Measurements from ENCODE around the gene CR1L.
"Not testable (repeated sequence)": the region's sequence is repeated elsewhere in the genome, so short reads cannot be mapped to it uniquely, and the experiment has no call there.

Gene CR1L

GRCh38 chr1:207738158-207738659 is 93.3 kb downstream of the CR1L start:
- not testable (repeated sequence) for H3K4me1 Mint-ChIP-seq; H3K27me3 Mint-ChIP-seq; H3K4me3 Mint-ChIP-seq; ATAC-seq; H3K36me3 Mint-ChIP-seq (ENCODE audit: low read depth); DNase-seq; H3K9me3 Mint-ChIP-seq; H3K27ac Mint-ChIP-seq

- Mint-ChIP-seq H3K27ac (no peak overlapping the region), H3K4me1 (peaks cover 8% of the 10 kb centered on the region), H3K9me3 (peaks cover 4% of the 10 kb centered on the region), H3K36me3 (ENCODE audit: low read depth) (no peaks in the 10 kb centered on the region), H3K27me3 (no peaks in the 10 kb centered on the region), H3K4me3 (no peak overlapping the region)
- DNase-seq = no peak
- ATAC-seq = no peak
These were observed 95.3 kb downstream of the CR1L start for GRCh38 chr1:207740207-207740606.

- Mint-ChIP-seq H3K4me3 (no peak overlapping the region), H3K36me3 (ENCODE audit: low read depth) (no peaks in the 10 kb centered on the region), H3K27ac (no peak overlapping the region), H3K4me1 (peaks cover 9% of the 10 kb centered on the region), H3K27me3 (no peaks in the 10 kb centered on the region), H3K9me3 (no peaks in the 10 kb centered on the region)
- ATAC-seq (no peak), DNase-seq (no peak)
These were observed 98.1 kb downstream of the CR1L start for GRCh38 chr1:207742850-207743555.

- H3K4me3 Mint-ChIP-seq = no peak overlapping the region
- no peak overlapping the region for H3K27ac Mint-ChIP-seq
- H3K4me1 Mint-ChIP-seq = peaks cover 8% of the 10 kb centered on the region
- no peaks in the 10 kb centered on the region for H3K27me3 Mint-ChIP-seq
- DNase-seq (no peak), ATAC-seq (no peak)
- H3K9me3 Mint-ChIP-seq = peaks cover 4% of the 10 kb centered on the region
- no peaks in the 10 kb centered on the region for H3K36me3 Mint-ChIP-seq (ENCODE audit: low read depth)
These were observed 99.1 kb downstream of the CR1L start for GRCh38 chr1:207744000-207744534.

- H3K4me3 Mint-ChIP-seq = no peak overlapping the region
- no peaks in the 10 kb centered on the region for H3K36me3 Mint-ChIP-seq (ENCODE audit: low read depth)
- no peaks in the 10 kb centered on the region for H3K27me3 Mint-ChIP-seq
- H3K27ac Mint-ChIP-seq = no peak overlapping the region
- peaks cover 17% of the 10 kb centered on the region for H3K4me1 Mint-ChIP-seq
- DNase-seq (no peak), ATAC-seq (no peak)
- peaks cover 4% of the 10 kb centered on the region for H3K9me3 Mint-ChIP-seq
These were observed 100.4 kb downstream of the CR1L start for GRCh38 chr1:207745285-207745684.

GRCh38 chr1:207745839-207746767 is 101.2 kb downstream of the CR1L start:
- H3K36me3 Mint-ChIP-seq (ENCODE audit: low read depth) = no peaks in the 10 kb centered on the region
- no peak for DNase-seq
- no peak for ATAC-seq
- H3K9me3 Mint-ChIP-seq = peaks cover 4% of the 10 kb centered on the region
- H3K27ac Mint-ChIP-seq = no peak overlapping the region
- peaks cover 24% of the 10 kb centered on the region for H3K4me1 Mint-ChIP-seq
- H3K27me3 Mint-ChIP-seq = no peaks in the 10 kb centered on the region
- H3K4me3 Mint-ChIP-seq = no peak overlapping the region

GRCh38 chr1:207747627-207748492 is 102.9 kb downstream of the CR1L start:
- H3K27me3 Mint-ChIP-seq = no peaks in the 10 kb centered on the region
- peaks cover 4% of the 10 kb centered on the region for H3K36me3 Mint-ChIP-seq (ENCODE audit: low read depth)
- H3K4me1 Mint-ChIP-seq = peaks cover 33% of the 10 kb centered on the region
- H3K27ac Mint-ChIP-seq = no peak overlapping the region
- H3K4me3 Mint-ChIP-seq = no peak overlapping the region
- peaks cover 4% of the 10 kb centered on the region for H3K9me3 Mint-ChIP-seq
- ATAC-seq = no peak
- no peak for DNase-seq

- peaks cover 4% of the 10 kb centered on the region for H3K36me3 Mint-ChIP-seq (ENCODE audit: low read depth)
- peaks cover 4% of the 10 kb centered on the region for H3K9me3 Mint-ChIP-seq
- H3K27me3 Mint-ChIP-seq = no peaks in the 10 kb centered on the region
- no peak overlapping the region for H3K4me3 Mint-ChIP-seq
- ATAC-seq = no peak
- peaks cover 44% of the 10 kb centered on the region for H3K4me1 Mint-ChIP-seq
- H3K27ac Mint-ChIP-seq = no peak overlapping the region
- no peak for DNase-seq
These were observed 104.0 kb downstream of the CR1L start for GRCh38 chr1:207748737-207749528.

- peaks cover 4% of the 10 kb centered on the region for H3K9me3 Mint-ChIP-seq
- no peaks in the 10 kb centered on the region for H3K27me3 Mint-ChIP-seq
- H3K4me1 Mint-ChIP-seq = peaks cover 61% of the 10 kb centered on the region
- DNase-seq (no peak), ATAC-seq (no peak)
- H3K27ac Mint-ChIP-seq = peak overlapping the region; percentile 95
- peaks cover 4% of the 10 kb centered on the region for H3K36me3 Mint-ChIP-seq (ENCODE audit: low read depth)
- peak overlapping the region; percentile 99 for H3K4me3 Mint-ChIP-seq
These were observed 105.8 kb downstream of the CR1L start for GRCh38 chr1:207750631-207751305.

GRCh38 chr1:207751463-207751789 is 106.5 kb downstream of the CR1L start:
- H3K36me3 Mint-ChIP-seq (ENCODE audit: low read depth); DNase-seq; H3K27me3 Mint-ChIP-seq; ATAC-seq; H3K9me3 Mint-ChIP-seq: not testable (repeated sequence)
- peaks cover 68% of the 10 kb centered on the region for H3K4me1 Mint-ChIP-seq
- H3K27ac Mint-ChIP-seq = peak overlapping the region; percentile 95
- H3K4me3 Mint-ChIP-seq = peak overlapping the region; percentile 99

GRCh38 chr1:207751790-207752455 is 107.0 kb downstream of the CR1L start, which contains the start of gene CD46:
Gene CD46, plus strand, starts transcription at chr1:207752054. Its CDS starts 159 bp downstream, at chr1:207752213.
- peaks cover 9% of the 10 kb centered on the region for H3K36me3 Mint-ChIP-seq (ENCODE audit: low read depth)
- peak; percentile 99 for ATAC-seq
- H3K27me3 Mint-ChIP-seq = no peaks in the 10 kb centered on the region
- H3K4me1 Mint-ChIP-seq = peaks cover 69% of the 10 kb centered on the region
- peak within 1 kb of the TSS; percentile 95 for H3K27ac Mint-ChIP-seq
- DNase-seq = peak; percentile 95
- peaks cover 4% of the 10 kb centered on the region for H3K9me3 Mint-ChIP-seq
- peak within 1 kb of the TSS; percentile 99 for H3K4me3 Mint-ChIP-seq

GRCh38 chr1:207752456-207752998 is 107.6 kb downstream of the CR1L start:
- Mint-ChIP-seq H3K4me3 (peak overlapping the region; percentile 99), H3K27ac (peak overlapping the region; percentile 95), H3K4me1 (peaks cover 69% of the 10 kb centered on the region), H3K27me3 (no peaks in the 10 kb centered on the region), H3K9me3 (peaks cover 4% of the 10 kb centered on the region), H3K36me3 (ENCODE audit: low read depth) (peaks cover 10% of the 10 kb centered on the region)
- DNase-seq (peak; percentile 34), ATAC-seq (peak; percentile 22)

All from activated naive CD8-positive, alpha-beta T cell treated with anti-CD3 and anti-CD28 coated beads, Interleukin-2, amount 50 U/mL, for 24 hours (primary cell).